Liver (tissue), 9 donors: Measurements from ENCODE around the gene MTCH2. TPM values are rescaled to one million over a fixed set of nuclear protein-coding genes. Genes with fewer than 3 reads are reported as not detected.

Experiments used
- DNase-seq: peaks from one replicate; pipeline ENCODE4 v3.0.0-alpha.2; 2017; ENCODE audit warnings: low spot score
- H3K27ac ChIP-seq, 2 donors: one replicate each; pipeline ENCODE4 v1.7.0; 2013; ENCODE audit warnings: inconsistent platforms in 2 of 2, low read length in 2 of 2, control low read depth in 1 of 2, low read depth in 1 of 2, mild to moderate bottlenecking in 1 of 2
- H3K27me3 ChIP-seq, 4 donors: one replicate each; pipeline versions ENCODE4 v1.6.1 to v1.7.0; 2013; ENCODE audit warnings: low read length in 3 of 4, inconsistent platforms in 1 of 4, mild to moderate bottlenecking in 1 of 4, moderate library complexity in 1 of 4; ENCODE audit not compliant: control insufficient read depth in 4 of 4, insufficient read depth in 4 of 4
- H3K36me3 ChIP-seq, 4 donors: one replicate each; pipeline versions ENCODE4 v1.6.1 to v1.7.0; 2013; ENCODE audit warnings: low read length in 3 of 4, mild to moderate bottlenecking in 3 of 4, low read depth in 1 of 4, moderate library complexity in 1 of 4; ENCODE audit not compliant: control insufficient read depth in 4 of 4, insufficient read depth in 3 of 4
- H3K4me1 ChIP-seq, 4 donors: one replicate each; pipeline versions ENCODE4 v1.6.1 to v1.7.0; 2013; ENCODE audit warnings: low read length in 3 of 4, mild to moderate bottlenecking in 3 of 4, moderate library complexity in 1 of 4; ENCODE audit not compliant: control insufficient read depth in 4 of 4, insufficient read depth in 4 of 4
- H3K4me3 ChIP-seq, 3 donors: one replicate each; pipeline versions ENCODE4 v1.6.1 to v1.7.0; 2013; ENCODE audit warnings: low read length in 3 of 3, control low read depth in 1 of 3, low read depth in 1 of 3, mild to moderate bottlenecking in 1 of 3
- H3K9ac ChIP-seq, 2 donors: one replicate each; pipeline ENCODE4 v1.7.0; 2013; ENCODE audit warnings: low read length in 2 of 2, mild to moderate bottlenecking in 2 of 2, moderate library complexity in 2 of 2, control low read depth in 1 of 2, low read depth in 1 of 2
- H3K9me3 ChIP-seq, 4 donors: one replicate each; pipeline versions ENCODE4 v1.6.1 to v1.7.0; 2013; ENCODE audit warnings: low read length in 3 of 4; ENCODE audit not compliant: control insufficient read depth in 4 of 4
- ATF3 ChIP-seq: IDR thresholded peaks from 2 replicates; pipeline ENCODE4 v1.6.1; 2016; ENCODE audit warnings: antibody characterized with exemption
- CTCF ChIP-seq: fragments of 150-350 bp; IDR thresholded peaks from 2 replicates; pipeline ENCODE4 v1.5.1; 2017; ENCODE audit warnings: improper control_type of control experiment, low read depth, low read length; ENCODE audit not compliant: missing input control
- EGR1 ChIP-seq, 2 donors: IDR thresholded peaks; 2 replicates each; pipeline ENCODE4 v1.6.1; 2016 to 2018; ENCODE audit warnings: antibody characterized with exemption in 2 of 2, low read depth in 2 of 2
- FOXA1 ChIP-seq: IDR thresholded peaks from 2 replicates; pipeline ENCODE4 v1.6.1; 2016; ENCODE audit warnings: antibody characterized with exemption
- FOXA2 ChIP-seq: IDR thresholded peaks from 2 replicates; pipeline ENCODE4 v1.6.1; 2016; ENCODE audit warnings: antibody characterized with exemption
- GABPA ChIP-seq, 2 donors: IDR thresholded peaks in 1 of 2; conservative IDR thresholded peaks in 1 of 2; 2 replicates each; pipeline ENCODE4 v1.6.1; 2016; ENCODE audit warnings: antibody characterized with exemption in 2 of 2, mild to moderate bottlenecking in 1 of 2, moderate library complexity in 1 of 2
- HNF4A ChIP-seq, 2 donors: conservative IDR thresholded peaks; 2 replicates each; pipeline ENCODE4 v1.6.1; 2016; ENCODE audit warnings: antibody characterized with exemption in 2 of 2, mild to moderate bottlenecking in 2 of 2
- HNF4G ChIP-seq: IDR thresholded peaks from 2 replicates; pipeline ENCODE4 v1.6.1; 2016; ENCODE audit warnings: antibody characterized with exemption
- JUND ChIP-seq, 2 donors: IDR thresholded peaks; 2 replicates each; pipeline ENCODE4 v1.6.1; 2016; ENCODE audit warnings: antibody characterized with exemption in 2 of 2
- MAX ChIP-seq: IDR thresholded peaks from 2 replicates; pipeline ENCODE4 v1.6.1; 2016; ENCODE audit warnings: antibody characterized with exemption
- NR2F2 ChIP-seq: IDR thresholded peaks from 2 replicates; pipeline ENCODE4 v1.6.1; 2016; ENCODE audit warnings: antibody characterized with exemption
- RAD21 ChIP-seq, 2 donors: IDR thresholded peaks; 2 replicates each; pipeline ENCODE4 v1.6.1; 2016; ENCODE audit warnings: antibody characterized with exemption in 2 of 2, mild to moderate bottlenecking in 2 of 2
- REST ChIP-seq: IDR thresholded peaks from 2 replicates; pipeline ENCODE4 v1.6.1; 2016; ENCODE audit warnings: antibody characterized with exemption, mild to moderate bottlenecking
- RXRA ChIP-seq, 2 donors: IDR thresholded peaks; 2 replicates each; pipeline ENCODE4 v1.6.1; 2017 to 2018; ENCODE audit warnings: antibody characterized with exemption in 2 of 2, mild to moderate bottlenecking in 1 of 2
- SP1 ChIP-seq: IDR thresholded peaks from 2 replicates; pipeline ENCODE4 v1.6.1; 2018; ENCODE audit warnings: antibody characterized with exemption, mild to moderate bottlenecking
- TAF1 ChIP-seq: conservative IDR thresholded peaks from 2 replicates; pipeline ENCODE4 v1.6.1; 2016; ENCODE audit warnings: antibody characterized with exemption, mild to moderate bottlenecking
- YY1 ChIP-seq: IDR thresholded peaks from 2 replicates; pipeline ENCODE4 v1.6.1; 2016; ENCODE audit warnings: antibody characterized with exemption, mild to moderate bottlenecking
- ZBTB33 ChIP-seq: IDR thresholded peaks from 2 replicates; pipeline ENCODE4 v1.6.1; 2016; ENCODE audit warnings: antibody characterized with exemption
- WGBS: extraction: QIAGEN DNeasy Blood & Tissue Kit; methylation state at CpG from one replicate; pipeline ENCODE4 v1.1.7; 2013; 5-methylcytosine and 5-hydroxymethylcytosine counted together
- polyA plus RNA-seq, 2 donors: library from polyadenylated mRNA; stranded (reverse) in 1 of 2; unstranded in 1 of 2; fragments of 200-250 nt in 1 of 2; fragments of >200 nt in 1 of 2; fragmentation: Nextera tagmentation in 1 of 2; extraction: Ambion mirVana in 1 of 2; gene quantifications; one replicate each; pipeline versions ENCODE4 v1.2.1 to v1.2.3, GENCODE V29; 2013 to 2015
- total RNA-seq, 2 donors: library from RNA; depleted of rRNA; stranded (reverse); fragments of >200 nt; gene quantifications; one replicate each; pipeline ENCODE4 v1.2.3, GENCODE V29; 2014
- donor health status: healthy.
- donor health status: healthy.
- donor health status: healthy.
- donor health status: healthy.
- donor health status: healthy.

Gene MTCH2
- total and polyA plus RNA-seq, 4 donors: 62.5 to 304 (median 126) TPM

- DNase-seq: no peak
- peaks cover 0 to 7% (median 1%) of the 10 kb centered on the region in 4 donors for H3K9me3 ChIP-seq
- H3K4me3 ChIP-seq: no peak overlapping the region
- H3K27me3 ChIP-seq: peaks cover 0 to 7% (median 2%) of the 10 kb centered on the region in 4 donors
- WGBS: 91% methylated on average over 11 of the region's 11 CpGs
- no peak overlapping the region for H3K27ac ChIP-seq
- TF ChIP-seq REST: no peak
- TF ChIP-seq TAF1: no peak
- TF ChIP-seq FOXA1: no peak
- TF ChIP-seq RXRA (IDR thresholded peaks at IDR 0.05): no peak
- TF ChIP-seq FOXA2: no peak
- no peak for TF ChIP-seq YY1
- TF ChIP-seq HNF4G: no peak
- no peak for TF ChIP-seq MAX
- no peak for TF ChIP-seq SP1
- no peak for TF ChIP-seq HNF4A (conservative IDR thresholded peaks at IDR 0.05)
- TF ChIP-seq JUND (IDR thresholded peaks at IDR 0.05): no peak
- no peak for TF ChIP-seq RAD21 (IDR thresholded peaks at IDR 0.05)
- TF ChIP-seq GABPA (IDR thresholded peaks at IDR 0.05 in 1 of 2, conservative IDR thresholded peaks at IDR 0.05 in 1 of 2): no peak
- TF ChIP-seq EGR1 (IDR thresholded peaks at IDR 0.05; ENCODE audit: low read depth in 2 of 2): no peak
- no peak for TF ChIP-seq CTCF
- TF ChIP-seq ATF3: no peak
- no peak for TF ChIP-seq ZBTB33
- TF ChIP-seq NR2F2: no peak
- H3K4me1 ChIP-seq: peaks cover 0 to 4% (median 1%) of the 10 kb centered on the region in 4 donors
- H3K36me3 ChIP-seq: peaks cover 3 to 8% (median 8%) of the 10 kb centered on the region in 4 donors
- no peak overlapping the region for H3K9ac ChIP-seq
Measured at GRCh38 chr11:47589118-47589517, 53.2 kb downstream of the MTCH2 start.
